ENCODE measurements around the gene DBT.

DNA sequence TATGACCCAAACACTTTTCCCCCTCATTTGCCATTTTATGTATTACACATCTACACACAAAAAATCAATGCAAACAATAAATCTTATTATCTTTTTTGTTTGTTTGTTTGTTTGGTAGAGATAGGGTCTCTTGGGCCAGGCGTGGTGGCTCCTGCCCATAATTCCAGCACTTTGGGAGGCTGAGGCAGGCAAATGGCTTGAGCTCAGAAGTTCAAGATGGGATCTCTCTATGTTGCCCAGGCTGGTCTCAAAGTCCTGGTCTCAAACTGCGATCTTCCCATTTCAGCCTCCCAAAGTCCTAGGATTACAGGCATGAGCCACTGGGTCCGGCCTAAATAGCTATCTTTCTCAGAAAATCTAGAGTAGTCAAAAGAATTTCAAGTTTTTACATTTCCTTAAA, 1.2 kb upstream of the DBT start:
- TF ChIP-seq RFX5 (IDR thresholded peaks at IDR 0.05; ENCODE audit: low read depth, low read length), result no peak
- TF ChIP-seq, protein P1, sequence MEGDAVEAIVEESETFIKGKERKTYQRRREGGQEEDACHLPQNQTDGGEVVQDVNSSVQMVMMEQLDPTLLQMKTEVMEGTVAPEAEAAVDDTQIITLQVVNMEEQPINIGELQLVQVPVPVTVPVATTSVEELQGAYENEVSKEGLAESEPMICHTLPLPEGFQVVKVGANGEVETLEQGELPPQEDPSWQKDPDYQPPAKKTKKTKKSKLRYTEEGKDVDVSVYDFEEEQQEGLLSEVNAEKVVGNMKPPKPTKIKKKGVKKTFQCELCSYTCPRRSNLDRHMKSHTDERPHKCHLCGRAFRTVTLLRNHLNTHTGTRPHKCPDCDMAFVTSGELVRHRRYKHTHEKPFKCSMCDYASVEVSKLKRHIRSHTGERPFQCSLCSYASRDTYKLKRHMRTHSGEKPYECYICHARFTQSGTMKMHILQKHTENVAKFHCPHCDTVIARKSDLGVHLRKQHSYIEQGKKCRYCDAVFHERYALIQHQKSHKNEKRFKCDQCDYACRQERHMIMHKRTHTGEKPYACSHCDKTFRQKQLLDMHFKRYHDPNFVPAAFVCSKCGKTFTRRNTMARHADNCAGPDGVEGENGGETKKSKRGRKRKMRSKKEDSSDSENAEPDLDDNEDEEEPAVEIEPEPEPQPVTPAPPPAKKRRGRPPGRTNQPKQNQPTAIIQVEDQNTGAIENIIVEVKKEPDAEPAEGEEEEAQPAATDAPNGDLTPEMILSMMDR (IDR thresholded peaks at IDR 0.05 in 2 of 3, conservative IDR thresholded peaks at IDR 0.05 in 1 of 3; ENCODE audit: control insufficient read depth in 2 of 3, extremely low read depth in 1 of 3, insufficient read depth in 1 of 3, low read depth in 3 of 3, low read length in 3 of 3), result no peak
- TF ChIP-seq, protein P2, sequence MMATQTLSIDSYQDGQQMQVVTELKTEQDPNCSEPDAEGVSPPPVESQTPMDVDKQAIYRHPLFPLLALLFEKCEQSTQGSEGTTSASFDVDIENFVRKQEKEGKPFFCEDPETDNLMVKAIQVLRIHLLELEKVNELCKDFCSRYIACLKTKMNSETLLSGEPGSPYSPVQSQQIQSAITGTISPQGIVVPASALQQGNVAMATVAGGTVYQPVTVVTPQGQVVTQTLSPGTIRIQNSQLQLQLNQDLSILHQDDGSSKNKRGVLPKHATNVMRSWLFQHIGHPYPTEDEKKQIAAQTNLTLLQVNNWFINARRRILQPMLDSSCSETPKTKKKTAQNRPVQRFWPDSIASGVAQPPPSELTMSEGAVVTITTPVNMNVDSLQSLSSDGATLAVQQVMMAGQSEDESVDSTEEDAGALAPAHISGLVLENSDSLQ (IDR thresholded peaks at IDR 0.05), result no peak
